Urothelium cell line (cell line): ENCODE measurements around the gene SULT6B1.
"Not testable (repeated sequence)": the region's sequence is repeated elsewhere in the genome, so short reads cannot be mapped to it uniquely, and the experiment has no call there.

ENCODE experiments used
- DNase-seq: peaks from one replicate; pipeline ENCODE4 v3.0.0; 2011; ENCODE audit warnings: low spot score, mixed read lengths
- FAIRE-seq: peaks from 2 replicates; lab custom pipeline; 2011; peaks lifted over from hg19 to GRCh38; lab: Jason Lieb, UNC

SULT6B1 gene

GRCh38 chr2:37188570-37188969, at the start of gene SULT6B1:
SULT6B1 (minus strand) TSS chr2:37188670; CDS start chr2:37188640, 30 bp downstream.
- FAIRE-seq (no peak), DNase-seq (no peak)

- DNase-seq = peak; percentile 34
- no peak for FAIRE-seq
Observed at GRCh38 chr2:37232131-37232933, 43.9 kb upstream of the SULT6B1 start.

GRCh38 chr2:37231241-37232130, 43.0 kb upstream of the SULT6B1 start, which contains the start of the genes CEBPZ and NDUFAF7:
CEBPZ (minus strand) TSS chr2:37231596; CDS start chr2:37231567, 29 bp downstream.
NDUFAF7 (plus strand) TSS chr2:37231658; CDS start chr2:37231706, 48 bp downstream.
- DNase-seq = peak; percentile 97
- FAIRE-seq = peak; percentile 88

- DNase-seq (peak; percentile 14), FAIRE-seq (no peak)
Observed at GRCh38 chr2:37230581-37230980, 42.1 kb upstream of the SULT6B1 start.

GRCh38 chr2:37228788-37229187, 40.3 kb upstream of the SULT6B1 start:
- FAIRE-seq (no peak), DNase-seq (no peak)

GRCh38 chr2:37226863-37227262, 38.4 kb upstream of the SULT6B1 start:
- DNase-seq (no peak), FAIRE-seq (no peak)

- not testable (repeated sequence) for FAIRE-seq, DNase-seq
Observed at GRCh38 chr2:37225129-37225528, 36.7 kb upstream of the SULT6B1 start.

- DNase-seq (no peak), FAIRE-seq (no peak)
Observed at GRCh38 chr2:37224063-37224462, 35.6 kb upstream of the SULT6B1 start.

GRCh38 chr2:37223131-37223530, 34.7 kb upstream of the SULT6B1 start:
- FAIRE-seq (no peak), DNase-seq (no peak)

GRCh38 chr2:37219046-37219445, 30.6 kb upstream of the SULT6B1 start:
- FAIRE-seq = no peak
- DNase-seq = no peak

GRCh38 chr2:37215250-37215649, 26.8 kb upstream of the SULT6B1 start:
- FAIRE-seq (no peak), DNase-seq (no peak)

GRCh38 chr2:37211939-37212338, 23.5 kb upstream of the SULT6B1 start:
- no peak for FAIRE-seq
- no peak for DNase-seq

- DNase-seq = no peak
- no peak for FAIRE-seq
Observed at GRCh38 chr2:37211212-37211611, 22.7 kb upstream of the SULT6B1 start.

- not testable (repeated sequence) for DNase-seq, FAIRE-seq
Observed at GRCh38 chr2:37206760-37207159, 18.3 kb upstream of the SULT6B1 start.

- no peak for FAIRE-seq
- no peak for DNase-seq
Observed at GRCh38 chr2:37205689-37206341, 17.3 kb upstream of the SULT6B1 start.

GRCh38 chr2:37205071-37205661, 16.7 kb upstream of the SULT6B1 start:
- not testable (repeated sequence) for DNase-seq, FAIRE-seq

GRCh38 chr2:37203708-37204107, 15.2 kb upstream of the SULT6B1 start:
- FAIRE-seq (no peak), DNase-seq (no peak)

- DNase-seq (no peak), FAIRE-seq (no peak)
Observed at GRCh38 chr2:37201766-37202165, 13.3 kb upstream of the SULT6B1 start.

- no peak for FAIRE-seq
- DNase-seq = no peak
Observed at GRCh38 chr2:37201208-37201607, 12.7 kb upstream of the SULT6B1 start.

GRCh38 chr2:37198681-37199065, 10.2 kb upstream of the SULT6B1 start:
- DNase-seq = no peak
- no peak for FAIRE-seq
